HL-60/S4 treated with retinoic acid at 250 ng/mL for 4 days and 3 days (cell line): ENCODE measurements around the gene CRYBA1.
"Not testable (repeated sequence)": the region's sequence is repeated elsewhere in the genome, so short reads cannot be mapped to it uniquely, and the experiment has no call there.

ENCODE experiments used
- in situ Hi-C: fragments of 300-500 bp; cut with MboI; formaldehyde crosslinking; loops from 2 replicates; pipeline ENCODE4 v1.7.0; 2022; ENCODE audit warnings: low sequenced_read_pairs

The CRYBA1 gene

DNA sequence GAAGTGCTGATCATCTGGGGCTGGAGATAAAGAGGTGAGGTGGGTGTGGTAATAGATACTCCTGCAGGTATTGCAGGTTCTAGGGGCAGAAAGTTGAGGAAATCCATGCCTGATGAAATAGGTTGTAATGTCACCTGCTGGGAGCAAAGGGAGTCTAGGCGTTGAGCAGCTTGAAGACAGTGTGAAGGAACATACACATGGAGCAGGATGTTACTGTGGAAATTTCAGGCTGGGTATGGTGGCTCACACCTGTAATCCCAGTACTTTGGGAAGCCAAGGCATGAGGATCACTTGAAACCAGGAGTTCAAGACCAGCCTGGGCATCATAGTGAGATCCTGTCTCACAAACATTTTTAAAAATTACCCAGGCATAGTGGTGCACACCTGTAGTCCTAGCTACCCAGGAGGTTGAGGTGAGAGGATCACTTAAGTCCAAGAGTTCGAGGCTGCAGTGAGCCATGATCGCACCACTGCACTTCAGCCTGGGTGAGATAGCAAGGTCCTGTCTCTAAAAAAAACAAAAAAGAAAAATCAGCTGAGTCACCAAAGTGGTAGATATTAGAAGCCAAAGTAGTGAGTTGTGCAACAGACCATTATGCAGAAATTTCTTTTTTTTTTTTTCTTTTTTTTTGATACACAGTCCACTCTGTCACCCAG lies 9.1 kb upstream of the CRYBA1 start:
- in situ Hi-C loops: no loop called here

DNA sequence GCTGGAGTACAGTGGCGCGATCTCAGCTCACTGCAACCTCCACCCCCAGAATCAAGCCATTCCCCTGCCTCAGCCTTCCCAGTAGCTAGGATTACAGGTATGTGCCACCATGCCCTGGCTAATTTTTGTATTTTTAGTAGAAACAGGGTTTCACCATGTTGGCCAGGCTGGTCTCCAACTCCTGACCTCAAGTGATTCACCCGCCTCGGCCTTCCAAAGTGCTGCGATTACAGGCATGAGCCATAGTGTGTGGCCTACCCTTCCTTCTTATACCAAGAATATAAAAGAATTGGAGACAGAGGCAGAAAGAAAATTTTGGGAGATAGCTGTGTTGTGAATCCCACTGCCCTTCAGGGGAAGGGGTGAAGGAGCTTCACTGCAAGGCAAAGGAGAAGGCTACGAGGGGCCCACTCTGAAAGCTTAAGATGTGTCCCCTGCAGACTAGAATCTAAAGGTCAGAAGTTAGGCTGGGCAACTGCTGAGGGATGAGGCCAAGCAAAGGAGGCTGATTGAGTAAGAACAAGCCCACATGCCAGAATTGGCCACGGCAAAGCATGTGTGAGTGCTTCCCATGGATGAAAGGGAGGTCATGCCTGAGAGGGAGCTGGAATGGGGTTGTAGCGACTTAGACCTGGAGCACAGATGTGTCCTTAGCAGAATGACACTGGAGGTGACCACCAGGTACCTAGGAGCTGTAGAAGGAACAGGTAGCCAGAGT lies 8.4 kb upstream of the CRYBA1 start:
- in situ Hi-C loops: no loop called here

DNA sequence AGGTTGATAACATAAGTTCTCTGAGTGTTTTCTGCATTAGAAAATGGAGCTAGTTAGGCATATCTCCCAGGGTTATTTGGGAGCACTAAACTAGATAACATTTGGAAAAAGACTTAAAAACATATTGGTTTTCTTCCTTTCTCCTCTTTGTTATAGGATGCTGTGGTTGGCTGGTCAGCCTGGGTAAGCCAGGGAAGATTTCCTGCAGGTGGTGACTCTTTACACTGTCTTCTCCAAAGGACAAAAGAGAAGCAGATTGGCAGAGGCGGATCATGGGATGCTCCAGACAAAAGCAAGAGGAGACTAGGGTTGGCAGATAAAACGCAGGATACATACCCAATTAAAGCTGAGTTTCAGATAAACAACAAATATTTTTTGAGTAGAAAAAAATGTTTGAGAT lies 6.2 kb upstream of the CRYBA1 start:
- in situ Hi-C loops: no loop called here

DNA sequence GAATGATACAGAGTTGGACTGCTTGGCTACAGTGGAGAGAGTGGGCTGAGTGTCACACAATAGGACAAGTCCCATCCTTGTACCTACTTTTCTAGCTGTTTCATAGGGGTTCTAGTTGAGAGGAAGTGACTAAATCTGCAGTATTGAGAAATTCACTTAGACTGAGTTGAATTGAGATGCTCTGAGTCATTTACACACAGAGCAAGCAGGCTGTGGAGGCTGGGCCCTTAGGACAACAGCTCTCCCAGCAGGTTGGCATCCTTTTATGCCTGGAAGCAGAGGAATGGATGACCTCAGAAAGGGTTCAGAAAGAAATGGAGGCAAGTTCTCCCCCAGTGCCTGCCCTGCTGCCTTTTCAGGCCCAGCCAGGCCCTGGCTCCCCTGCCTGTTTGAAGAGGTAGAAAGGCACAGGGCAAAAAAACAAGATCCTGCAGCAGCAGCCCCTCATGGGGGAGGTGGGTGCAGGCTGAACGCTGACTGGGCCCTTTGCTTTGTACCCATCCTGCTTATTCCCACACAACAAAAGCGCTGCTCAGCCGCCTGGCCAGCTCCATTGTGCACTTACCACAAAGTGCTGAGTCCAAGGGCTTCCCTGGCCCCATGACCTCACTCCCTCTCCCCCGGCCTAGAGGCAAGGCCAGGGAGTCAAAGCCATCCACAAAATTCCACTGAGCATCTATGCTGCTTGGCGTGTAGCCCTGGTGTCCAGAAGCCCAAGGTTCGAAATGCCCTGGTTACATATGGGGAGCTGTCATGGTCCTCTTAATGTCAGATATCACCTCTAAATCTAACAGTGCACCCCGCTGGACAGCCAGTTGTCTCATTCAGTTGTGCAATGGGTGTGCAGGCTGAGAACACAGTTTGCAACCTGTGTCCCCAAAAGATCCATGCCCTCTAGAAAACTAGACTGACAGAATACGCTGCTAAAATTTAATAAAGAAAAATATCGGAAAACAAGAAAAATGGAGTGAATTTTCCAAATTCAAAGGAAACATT lies 5.4 kb upstream of the CRYBA1 start:
- in situ Hi-C loops: no loop called here

DNA sequence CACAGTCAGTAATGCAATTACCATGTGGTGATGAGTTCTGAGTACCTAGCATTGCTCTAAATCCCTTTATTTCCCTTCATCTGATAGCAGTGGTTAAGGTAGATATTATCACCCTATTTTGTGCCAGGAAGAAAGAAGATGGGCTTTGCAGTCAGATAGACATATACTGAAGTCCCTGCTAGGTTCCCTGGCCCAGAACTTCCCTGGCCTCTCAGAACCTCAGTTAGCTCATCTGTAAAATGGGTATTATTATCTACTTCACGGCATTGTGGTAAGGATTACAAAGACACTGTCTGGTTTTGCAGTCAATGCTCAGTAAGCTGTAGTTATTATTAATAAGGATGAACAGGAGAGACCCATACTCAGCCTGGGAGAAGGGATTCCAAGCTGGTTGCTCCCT lies 4.6 kb upstream of the CRYBA1 start:
- in situ Hi-C loops: no loop called here

DNA sequence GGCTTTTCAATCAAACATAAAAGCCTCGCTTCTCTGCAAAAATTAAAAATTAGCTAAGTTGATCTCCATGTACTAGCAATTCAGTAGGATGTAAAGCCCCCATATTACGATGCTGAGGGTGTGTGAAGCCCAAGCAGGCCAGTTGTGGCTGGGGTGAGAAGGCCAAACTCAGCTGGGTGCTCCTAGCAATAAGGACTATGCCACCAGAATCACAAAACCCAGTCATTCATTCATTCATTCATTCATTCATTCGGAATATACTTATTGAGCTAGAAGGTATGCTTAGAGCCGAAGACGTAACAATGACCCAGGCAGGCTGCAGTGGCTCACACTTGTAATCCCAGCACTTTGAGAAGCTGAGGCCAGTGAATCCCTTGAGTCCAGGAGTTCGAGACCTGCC lies 3.9 kb upstream of the CRYBA1 start:
- in situ Hi-C loops: no loop called here

DNA sequence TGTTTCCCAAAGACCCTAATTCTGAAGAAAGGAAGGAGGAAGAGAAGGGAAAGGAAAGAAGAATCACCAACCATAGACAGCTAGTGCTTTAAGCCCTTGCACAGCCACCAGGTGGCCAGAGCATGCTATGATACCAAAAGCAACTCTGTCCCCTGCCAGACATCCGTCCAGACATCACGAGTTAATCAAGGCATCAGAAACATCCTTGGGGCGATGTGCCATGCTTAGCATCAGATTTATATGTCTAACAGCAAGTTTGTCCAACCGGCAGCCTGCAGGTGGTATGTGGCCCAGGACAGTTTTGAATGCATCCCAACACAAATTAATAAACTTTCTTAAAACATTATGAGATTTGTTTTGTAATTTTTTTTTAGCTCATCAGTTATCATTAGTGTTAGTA lies 2.9 kb upstream of the CRYBA1 start:
- in situ Hi-C loops: no loop called here

DNA sequence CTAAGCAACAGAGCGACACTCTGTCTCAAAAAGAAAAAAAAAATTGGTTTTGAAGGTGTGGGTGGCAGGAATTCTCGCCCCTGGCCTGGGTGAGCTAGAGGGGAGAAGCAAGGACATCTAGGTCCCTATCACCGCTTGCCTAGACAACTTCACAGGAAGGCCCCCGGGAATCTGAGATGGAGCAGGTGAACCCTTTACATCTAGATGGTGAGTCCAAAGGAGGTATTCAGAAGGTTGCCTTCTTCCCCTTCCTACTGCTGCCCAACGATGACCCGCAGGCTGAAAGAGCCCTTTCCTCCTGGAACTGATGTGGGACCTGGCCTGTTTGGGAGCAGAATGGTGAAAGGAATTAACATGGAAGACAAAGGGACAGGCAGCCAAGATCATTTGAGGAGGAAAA lies 1.3 kb upstream of the CRYBA1 start:
- in situ Hi-C loops: no loop called here

DNA sequence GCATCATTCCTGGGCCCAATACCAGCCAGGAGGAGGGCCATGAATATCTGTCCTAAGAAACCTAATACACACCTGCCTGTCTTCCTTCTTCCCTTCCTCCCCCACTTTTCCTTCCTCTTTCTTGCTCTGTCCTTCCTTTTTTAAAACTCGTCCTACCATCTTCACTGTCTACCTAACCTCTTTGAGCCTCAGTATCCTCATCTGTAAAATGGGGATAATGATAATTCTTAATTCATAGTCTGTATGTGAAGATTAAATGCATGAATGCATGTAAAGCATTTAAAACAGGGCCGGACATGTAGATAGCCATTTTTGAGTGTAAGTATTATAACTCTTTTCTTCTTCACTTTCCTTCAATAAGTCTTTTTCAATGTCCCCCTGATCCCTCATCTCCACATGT lies 560 bp downstream of the CRYBA1 start:
- in situ Hi-C loops: no loop called here

DNA sequence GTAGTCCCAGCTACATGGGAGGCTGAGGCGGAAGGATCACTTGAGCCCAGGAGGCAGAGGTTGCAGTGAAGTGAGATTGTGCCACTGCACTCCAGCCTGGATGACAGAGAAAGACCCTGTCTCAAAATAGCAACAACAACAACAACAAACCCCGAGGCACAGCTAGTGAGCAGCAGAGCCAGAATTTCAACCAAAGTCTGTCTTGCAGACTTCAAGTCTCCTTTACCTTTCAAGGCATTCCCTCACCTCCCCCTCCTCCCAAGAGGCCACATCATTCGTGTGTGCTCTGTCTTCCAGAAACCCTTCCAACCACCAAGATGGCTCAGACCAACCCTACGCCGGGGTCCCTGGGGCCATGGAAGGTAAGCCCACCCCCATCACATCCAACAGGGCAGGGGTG lies 2.2 kb downstream of the CRYBA1 start:
- in situ Hi-C loops: no loop called here

DNA sequence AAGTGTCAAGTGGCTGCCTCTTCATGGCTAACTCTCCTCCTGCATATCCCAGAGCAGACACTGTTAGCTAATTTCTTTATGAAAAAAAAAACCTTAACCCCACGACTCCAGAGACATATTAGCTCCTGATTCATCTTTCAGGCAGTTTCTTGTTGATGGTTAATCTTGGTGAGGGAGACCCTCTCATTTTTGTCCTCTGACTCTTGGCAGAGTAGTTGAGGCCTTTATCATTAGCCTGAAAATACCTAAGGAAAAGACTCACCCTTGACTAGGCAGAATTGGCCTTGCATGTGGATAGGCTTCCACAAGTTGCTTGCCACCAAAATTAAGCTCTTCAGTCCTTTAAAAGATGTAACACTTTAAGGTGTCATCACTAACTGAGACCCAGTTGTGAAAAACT lies 4.0 kb downstream of the CRYBA1 start:
- in situ Hi-C loops: no loop called here

DNA sequence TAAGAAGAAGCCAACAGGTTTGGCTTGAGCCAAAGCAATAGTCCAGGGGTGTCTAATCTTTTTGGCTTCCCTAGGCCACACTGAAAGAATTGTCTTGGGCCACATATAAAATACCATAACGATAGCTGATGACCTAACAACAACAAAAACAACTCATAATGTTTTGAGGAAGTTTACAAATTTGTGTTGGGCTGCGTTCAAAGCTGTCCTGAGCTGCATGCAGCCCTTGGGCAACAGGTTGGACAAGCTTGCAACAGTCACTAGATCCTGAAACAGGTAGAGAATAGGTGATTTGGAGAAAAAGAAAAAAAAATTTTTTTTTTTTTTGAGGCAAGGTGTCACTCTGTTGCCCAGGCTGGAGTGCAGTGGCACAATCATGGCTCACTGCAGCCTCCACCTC lies 4.5 kb downstream of the CRYBA1 start:
- in situ Hi-C loops: no loop called here

DNA sequence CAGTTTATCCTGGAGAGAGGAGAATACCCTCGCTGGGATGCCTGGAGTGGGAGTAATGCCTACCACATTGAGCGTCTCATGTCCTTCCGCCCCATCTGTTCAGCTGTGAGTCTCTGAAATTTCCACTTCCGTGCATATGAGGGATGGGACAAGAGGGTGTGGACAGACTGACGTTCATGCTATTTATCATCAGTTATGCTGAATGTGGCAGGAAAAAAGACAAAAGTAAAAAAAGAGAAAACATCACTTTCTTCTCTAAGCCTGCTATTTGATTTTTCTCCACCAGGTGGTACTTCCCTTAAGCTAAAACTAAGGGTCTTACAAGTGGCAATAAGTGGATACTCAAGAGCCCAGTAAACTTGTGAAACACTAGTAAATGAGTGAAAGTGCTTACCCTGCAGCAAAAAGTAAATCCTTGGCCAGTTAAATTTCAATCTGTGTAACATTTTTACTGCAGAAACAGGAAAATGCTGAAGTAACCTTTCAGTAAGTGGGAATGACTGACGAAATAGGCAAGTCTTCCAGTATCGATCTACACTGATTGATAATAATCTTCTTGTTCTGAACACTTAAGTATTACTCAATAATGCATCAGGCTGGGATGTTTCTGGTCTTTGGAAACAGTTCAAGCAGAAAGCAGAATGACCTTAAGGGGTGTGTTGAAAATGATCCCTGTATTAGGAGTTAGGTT lies 5.6 kb downstream of the CRYBA1 start:
- in situ Hi-C loops: no loop called here

DNA sequence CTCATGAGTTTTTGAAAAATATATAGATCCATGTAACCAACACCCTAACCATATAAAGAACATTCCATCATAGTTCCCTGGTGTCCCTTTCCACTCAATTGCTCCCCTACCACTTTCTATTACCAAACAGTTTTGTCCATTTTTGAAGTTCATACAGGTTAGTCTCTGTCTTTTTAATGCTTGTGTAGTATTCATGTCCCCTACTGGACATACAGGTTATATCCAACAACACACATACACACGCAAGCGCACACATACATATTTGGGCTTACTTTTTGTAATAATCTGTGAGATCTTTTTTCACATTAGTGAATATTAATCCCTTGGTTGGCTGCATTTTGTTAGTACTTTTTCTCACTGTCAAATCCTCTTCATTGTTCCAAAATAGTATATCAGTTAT lies 6.4 kb downstream of the CRYBA1 start:
- in situ Hi-C loops: no loop called here

DNA sequence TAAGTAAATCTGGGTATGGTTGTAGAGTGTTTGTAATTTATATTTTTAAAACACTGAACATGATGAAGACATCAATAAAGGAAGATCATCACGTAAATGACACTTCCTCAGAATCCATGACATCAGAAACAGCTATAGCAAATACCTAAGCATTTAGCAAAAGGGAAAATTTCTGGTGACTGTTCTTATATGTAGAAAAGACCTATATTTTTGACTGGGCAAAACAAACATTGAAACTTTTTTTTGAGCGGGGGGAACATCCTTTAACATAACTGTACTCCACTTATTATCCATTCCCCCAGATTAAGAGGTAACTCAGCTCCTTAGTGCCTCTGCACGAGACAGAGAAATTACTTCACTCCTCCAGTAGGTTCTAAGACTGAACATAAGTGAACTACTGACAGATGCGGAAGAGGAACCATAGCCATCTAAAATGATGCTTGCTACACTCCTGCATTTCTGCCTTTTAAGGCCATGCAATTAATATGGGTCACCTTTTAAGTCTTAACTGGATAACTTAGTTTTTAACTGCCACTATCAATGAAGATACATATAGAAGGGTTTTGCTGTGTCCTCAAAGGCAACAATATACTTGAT lies 9.4 kb downstream of the CRYBA1 start:
- in situ Hi-C loops: no loop called here

DNA sequence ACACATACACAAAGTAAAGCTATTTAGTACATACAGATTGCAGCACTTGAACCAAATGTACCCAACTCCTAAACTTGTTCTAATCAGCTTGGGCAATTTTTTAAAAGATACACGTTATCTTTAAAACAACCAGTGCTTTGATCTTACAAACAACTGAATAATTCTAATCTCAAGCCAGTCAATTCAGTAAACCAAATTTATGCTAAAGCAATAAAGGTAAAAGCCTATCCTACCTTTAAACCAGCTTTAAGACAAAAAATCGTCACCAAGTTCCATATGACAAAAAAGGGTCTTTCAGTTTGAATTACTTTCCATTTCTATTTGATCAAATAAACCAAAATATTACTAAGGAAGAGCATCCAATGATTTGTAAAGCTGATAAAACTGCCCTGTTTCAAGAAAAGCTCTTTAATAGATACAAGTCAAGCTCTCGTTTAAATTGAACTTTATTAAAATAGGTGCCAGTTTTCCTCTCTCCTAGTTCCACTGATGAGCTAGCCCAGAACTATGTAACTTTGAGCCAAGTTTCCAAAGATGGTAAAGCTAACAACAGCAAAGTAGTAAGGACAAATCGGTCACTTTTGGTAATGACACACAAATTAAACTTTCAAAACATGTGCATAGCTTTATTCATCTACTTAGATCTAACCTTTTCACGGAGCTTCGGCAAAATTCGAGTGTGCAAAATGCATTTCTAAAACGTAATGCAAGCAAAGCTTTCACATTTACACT lies 10.2 kb downstream of the CRYBA1 start:
- in situ Hi-C loops: no loop called here

DNA sequence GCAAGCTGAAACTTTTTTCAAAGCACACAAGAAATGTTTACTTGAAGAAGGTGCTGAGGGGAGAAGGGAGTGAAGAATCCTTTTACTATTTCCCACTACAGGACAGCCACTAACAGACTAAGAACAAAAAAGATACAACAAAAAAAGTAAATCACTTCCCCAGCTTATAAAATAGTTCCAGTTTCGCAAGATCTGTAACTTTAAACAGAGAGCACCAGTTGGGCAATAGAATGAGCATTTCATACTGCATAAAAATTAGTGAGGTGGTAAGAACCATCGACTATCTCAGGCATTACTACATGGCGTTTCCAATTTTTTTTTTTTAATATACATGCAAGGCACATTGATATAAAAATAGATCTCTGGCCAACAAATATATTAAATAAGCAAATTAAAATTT lies 11.1 kb downstream of the CRYBA1 start:
- in situ Hi-C loops: no loop called here

DNA sequence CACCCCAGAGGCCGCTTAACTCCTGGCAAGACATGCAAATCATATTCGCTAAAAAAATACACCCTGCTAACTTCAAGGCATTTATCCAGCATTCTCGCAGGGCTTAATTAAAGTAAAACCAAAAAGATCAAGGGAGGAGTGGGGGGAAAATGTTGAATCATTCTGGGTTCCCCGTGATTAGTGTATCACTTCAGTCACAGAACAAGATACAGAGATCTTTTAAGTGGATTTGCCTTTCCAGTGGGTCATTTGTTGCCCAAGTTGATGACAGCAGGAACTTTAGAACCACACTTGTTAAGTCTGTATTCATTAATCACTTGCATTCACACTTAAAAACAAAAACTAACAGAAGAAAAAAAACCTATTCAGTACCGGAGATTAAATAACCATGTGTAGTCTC lies 17.3 kb downstream of the CRYBA1 start:
- in situ Hi-C loops: no loop called here

DNA sequence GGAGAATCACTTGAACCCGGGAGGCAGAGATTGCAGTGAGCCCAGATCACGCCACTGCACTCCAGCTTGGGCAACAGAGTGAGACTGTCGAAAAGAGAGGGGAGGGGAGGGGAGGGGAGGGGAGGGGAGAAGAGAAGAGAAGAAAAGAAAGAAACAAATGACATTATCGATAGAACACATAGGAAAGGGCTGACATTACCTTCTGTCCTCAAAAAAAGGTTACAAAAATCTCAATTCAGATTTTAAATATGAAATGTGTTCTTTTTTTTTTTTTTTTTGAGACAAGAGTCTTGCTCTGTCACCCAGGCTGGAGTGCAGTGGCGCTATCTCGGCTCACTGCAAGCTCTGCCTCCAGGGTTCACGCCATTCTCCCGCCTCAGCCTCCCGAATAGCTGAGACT lies 25.3 kb downstream of the CRYBA1 start:
- in situ Hi-C loops: not testable (repeated sequence)

DNA sequence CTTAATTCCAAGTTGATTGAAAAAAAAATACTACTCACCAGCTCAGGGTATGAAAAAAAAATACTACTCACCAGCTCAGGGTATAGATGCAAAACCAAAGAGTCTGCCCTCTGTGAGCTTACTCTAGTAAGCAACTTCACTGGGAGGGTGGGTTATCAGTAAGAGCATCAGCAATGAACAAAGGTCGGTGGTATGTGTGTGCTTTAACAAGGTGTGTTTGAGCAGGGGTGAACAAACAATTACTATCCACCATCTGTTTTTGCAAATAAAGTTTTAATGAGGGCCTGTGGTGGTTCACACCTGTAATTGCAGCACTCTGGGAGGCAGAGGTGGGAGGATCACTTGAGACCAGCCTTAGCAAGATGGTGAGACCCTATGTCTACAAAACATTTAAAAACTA lies 27.3 kb downstream of the CRYBA1 start:
- in situ Hi-C loops: no loop called here
